Sigmoid colon (tissue), 4 donors: ENCODE results near the gene ELOB.

Source experiments
- CTCF ChIP-seq, 4 experiments: fragments of 450-650 bp in 3 of 4; fragments of 200-600 bp in 1 of 4; IDR thresholded peaks; one replicate each; pipeline ENCODE4 v1.5.1; 2016 to 2019; ENCODE audit warnings: antibody characterized with exemption in 4 of 4, mild to moderate bottlenecking in 3 of 4, moderate library complexity in 2 of 4
- POLR2AphosphoS5 ChIP-seq, 4 donors: sonication (generic); formaldehyde crosslinking; IDR thresholded peaks; one replicate each; pipeline ENCODE4 v1.6.1; 2017; ENCODE audit warnings: antibody characterized with exemption in 4 of 4

DNA sequence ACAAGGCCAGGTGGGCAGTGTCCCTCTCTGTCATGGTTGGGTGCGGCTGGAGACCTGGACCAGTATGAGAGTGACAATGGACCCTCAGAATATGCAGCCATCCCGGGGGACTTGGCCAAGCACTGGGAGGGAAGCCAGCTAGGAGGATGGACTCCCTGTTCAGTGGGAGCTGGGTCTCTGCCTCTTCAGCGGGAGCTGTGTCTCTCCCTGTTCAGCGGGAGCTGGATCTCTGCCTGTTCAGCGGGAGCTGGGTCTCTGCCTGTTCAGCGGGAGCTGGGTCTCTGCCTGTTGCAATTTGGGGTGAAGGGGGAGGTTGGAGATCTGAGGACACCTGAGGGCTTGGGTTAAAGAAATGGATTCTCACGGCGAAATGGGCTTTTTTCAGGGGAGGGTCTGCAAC, 14.1 kb upstream of the ELOB start:
- no peak for TF ChIP-seq CTCF (IDR thresholded peaks at IDR 0.05)
- no peak for TF ChIP-seq POLR2AphosphoS5 (IDR thresholded peaks at IDR 0.05)
